ENCODE results near the gene SIGLEC10. TPM values are rescaled to one million over a fixed set of nuclear protein-coding genes. Genes with fewer than 3 reads are reported as not detected.

Gene SIGLEC10
- total and polyA plus RNA-seq, 9 of the 15 experiments (the other 6 are each of a cell fraction or from before 2014, with no cell fraction given) = 0.10 to 1.8 (median 0.82) TPM

DNA sequence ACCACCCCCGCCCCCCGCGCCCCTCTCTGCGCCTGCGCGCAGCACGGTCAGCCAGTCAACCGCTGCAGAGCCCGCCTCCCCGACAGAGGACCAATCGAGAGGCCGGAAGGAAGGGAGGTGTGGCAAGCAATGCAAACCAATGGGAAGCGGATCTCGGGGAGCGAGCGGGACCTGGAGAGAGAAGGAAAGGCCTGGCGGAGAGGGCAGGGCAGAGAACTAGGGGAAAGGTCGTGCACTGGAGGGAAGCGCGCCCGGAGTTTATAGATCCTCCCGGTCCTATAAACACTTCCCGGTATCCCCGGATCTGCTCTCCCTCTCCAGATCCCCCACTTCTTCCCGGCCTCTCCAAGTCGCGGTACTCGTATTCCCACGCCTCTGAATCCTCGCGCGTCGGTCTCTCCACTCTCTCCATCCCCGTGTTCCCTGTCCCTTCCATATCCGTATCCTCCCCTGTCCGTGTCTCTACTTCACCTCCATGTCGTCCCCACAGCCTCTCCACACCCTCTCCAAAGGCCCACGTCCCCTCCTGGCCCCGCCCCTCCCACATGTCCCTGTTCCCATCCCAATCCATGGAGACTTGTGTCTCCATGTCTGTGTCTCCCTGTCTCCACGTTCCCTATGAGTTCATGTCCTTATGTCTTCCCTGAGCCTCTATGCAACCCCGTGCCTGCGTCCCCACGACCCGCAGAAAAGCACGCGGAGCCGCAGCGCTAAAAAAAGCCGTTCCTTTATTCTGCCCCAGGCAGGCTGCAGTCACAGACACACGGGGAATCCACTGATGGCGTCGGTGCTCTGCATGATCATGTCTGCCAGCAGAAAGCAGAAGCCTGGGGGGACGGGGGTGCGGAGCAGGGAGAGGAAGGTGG, 50.8 kb downstream of the SIGLEC10 start (continued):
- TF ChIP-seq, protein P1, sequence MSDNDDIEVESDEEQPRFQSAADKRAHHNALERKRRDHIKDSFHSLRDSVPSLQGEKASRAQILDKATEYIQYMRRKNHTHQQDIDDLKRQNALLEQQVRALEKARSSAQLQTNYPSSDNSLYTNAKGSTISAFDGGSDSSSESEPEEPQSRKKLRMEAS (CRISPR knock-in tag; IDR thresholded peaks at IDR 0.05) = peak; percentile 12; the same call in 1 of the 2 replicates
- no peak; the same call in 1 of the 2 replicates for TF ChIP-seq MTA1 (IDR thresholded peaks at IDR 0.05; ENCODE audit: borderline replicate concordance)
- peak; percentile 30; the same call in 1 of the 2 replicates for TF ChIP-seq TOE1 (IDR thresholded peaks at IDR 0.05; ENCODE audit: borderline replicate concordance)
- TF ChIP-seq TOE1 (CRISPR knock-in tag; IDR thresholded peaks at IDR 0.05; ENCODE audit: borderline replicate concordance, low read depth) = no peak
- peak; percentile 34; the same call in 1 of the 2 replicates for TF ChIP-seq ZBTB26 (CRISPR knock-in tag; IDR thresholded peaks at IDR 0.05)
- TF ChIP-seq FOXA1 (IDR thresholded peaks at IDR 0.05; ENCODE audit: borderline replicate concordance) = no peak
- TF ChIP-seq DMBX1 (CRISPR knock-in tag; IDR thresholded peaks at IDR 0.05; ENCODE audit: borderline replicate concordance) = no peak
- TF ChIP-seq, protein P2, sequence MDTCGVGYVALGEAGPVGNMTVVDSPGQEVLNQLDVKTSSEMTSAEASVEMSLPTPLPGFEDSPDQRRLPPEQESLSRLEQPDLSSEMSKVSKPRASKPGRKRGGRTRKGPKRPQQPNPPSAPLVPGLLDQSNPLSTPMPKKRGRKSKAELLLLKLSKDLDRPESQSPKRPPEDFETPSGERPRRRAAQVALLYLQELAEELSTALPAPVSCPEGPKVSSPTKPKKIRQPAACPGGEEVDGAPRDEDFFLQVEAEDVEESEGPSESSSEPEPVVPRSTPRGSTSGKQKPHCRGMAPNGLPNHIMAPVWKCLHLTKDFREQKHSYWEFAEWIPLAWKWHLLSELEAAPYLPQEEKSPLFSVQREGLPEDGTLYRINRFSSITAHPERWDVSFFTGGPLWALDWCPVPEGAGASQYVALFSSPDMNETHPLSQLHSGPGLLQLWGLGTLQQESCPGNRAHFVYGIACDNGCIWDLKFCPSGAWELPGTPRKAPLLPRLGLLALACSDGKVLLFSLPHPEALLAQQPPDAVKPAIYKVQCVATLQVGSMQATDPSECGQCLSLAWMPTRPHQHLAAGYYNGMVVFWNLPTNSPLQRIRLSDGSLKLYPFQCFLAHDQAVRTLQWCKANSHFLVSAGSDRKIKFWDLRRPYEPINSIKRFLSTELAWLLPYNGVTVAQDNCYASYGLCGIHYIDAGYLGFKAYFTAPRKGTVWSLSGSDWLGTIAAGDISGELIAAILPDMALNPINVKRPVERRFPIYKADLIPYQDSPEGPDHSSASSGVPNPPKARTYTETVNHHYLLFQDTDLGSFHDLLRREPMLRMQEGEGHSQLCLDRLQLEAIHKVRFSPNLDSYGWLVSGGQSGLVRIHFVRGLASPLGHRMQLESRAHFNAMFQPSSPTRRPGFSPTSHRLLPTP (IDR thresholded peaks at IDR 0.05; ENCODE audit: borderline replicate concordance, extremely low read depth, insufficient read length) = no peak
- TF ChIP-seq, protein P3, sequence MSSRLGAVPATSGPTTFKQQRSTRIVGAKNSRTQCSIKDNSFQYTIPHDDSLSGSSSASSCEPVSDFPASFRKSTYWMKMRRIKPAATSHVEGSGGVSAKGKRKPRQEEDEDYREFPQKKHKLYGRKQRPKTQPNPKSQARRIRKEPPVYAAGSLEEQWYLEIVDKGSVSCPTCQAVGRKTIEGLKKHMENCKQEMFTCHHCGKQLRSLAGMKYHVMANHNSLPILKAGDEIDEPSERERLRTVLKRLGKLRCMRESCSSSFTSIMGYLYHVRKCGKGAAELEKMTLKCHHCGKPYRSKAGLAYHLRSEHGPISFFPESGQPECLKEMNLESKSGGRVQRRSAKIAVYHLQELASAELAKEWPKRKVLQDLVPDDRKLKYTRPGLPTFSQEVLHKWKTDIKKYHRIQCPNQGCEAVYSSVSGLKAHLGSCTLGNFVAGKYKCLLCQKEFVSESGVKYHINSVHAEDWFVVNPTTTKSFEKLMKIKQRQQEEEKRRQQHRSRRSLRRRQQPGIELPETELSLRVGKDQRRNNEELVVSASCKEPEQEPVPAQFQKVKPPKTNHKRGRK (tag; IDR thresholded peaks at IDR 0.05) = no peak
- TF ChIP-seq SP1 (CRISPR knock-in tag; IDR thresholded peaks at IDR 0.05) = no peak; the same call in 1 of the 2 replicates
- no peak for TF ChIP-seq MTF1 (CRISPR knock-in tag; IDR thresholded peaks at IDR 0.05; ENCODE audit: borderline replicate concordance)
- peak; percentile 68; the same call in 1 of the 2 replicates for TF ChIP-seq ATF6 (CRISPR knock-in tag; IDR thresholded peaks at IDR 0.05)
- TF ChIP-seq PPARD (CRISPR knock-in tag; IDR thresholded peaks at IDR 0.05) = no peak
- TF ChIP-seq EHMT2 (IDR thresholded peaks at IDR 0.05) = no peak
- TF ChIP-seq FOXA3 (CRISPR knock-in tag; conservative IDR thresholded peaks at IDR 0.05 in 1 of 2, IDR thresholded peaks at IDR 0.05 in 1 of 2) = no peak
- peak; percentile 97 for TF ChIP-seq POLR2A (conservative IDR thresholded peaks at IDR 0.05)
- peak; percentile 76 for TF ChIP-seq ARHGAP35 (IDR thresholded peaks at IDR 0.05; ENCODE audit: partially characterized antibody)
- TF ChIP-seq NONO (IDR thresholded peaks at IDR 0.05; ENCODE audit: low read depth in 2 of 2, low read length in 1 of 2) = no peak
- no peak; the same call in none of the 2 replicates for TF ChIP-seq NFRKB (IDR thresholded peaks at IDR 0.05; ENCODE audit: low read depth)

Data from K562 (cell line).